ENCODE measurements around the gene HYAL3. TPM values are rescaled to one million over a fixed set of nuclear protein-coding genes. Genes with fewer than 3 reads are reported as not detected.

HYAL3 gene
- total and polyA plus RNA-seq, 2 of the 13 experiments (the other 11 are each of a cell fraction or from before 2014, with no cell fraction given) = 5.5 to 10.4 TPM

GRCh38 chr3:50337175-50337861 is 38.1 kb upstream of the HYAL3 start (continued):
- TF ChIP-seq ZNF17 (CRISPR knock-in tag; IDR thresholded peaks at IDR 0.05) (no peak), FOSL1 (CRISPR knock-in tag; IDR thresholded peaks at IDR 0.05; ENCODE audit: borderline replicate concordance) (no peak), ZBTB10 (CRISPR knock-in tag; IDR thresholded peaks at IDR 0.05; ENCODE audit: borderline replicate concordance) (peak; percentile 62; the same call in 1 of the 2 replicates), SMAD9 (CRISPR knock-in tag; IDR thresholded peaks at IDR 0.05) (no peak; the same call in none of the 2 replicates), PRDM10 (CRISPR knock-in tag; IDR thresholded peaks at IDR 0.05; ENCODE audit: low read depth) (peak; percentile 56), CREM (IDR thresholded peaks at IDR 0.05) (peak; percentile 32; the same call in 1 of the 2 replicates), CREM (CRISPR knock-in tag; IDR thresholded peaks at IDR 0.05) (no peak), ZNF768 (CRISPR knock-in tag; IDR thresholded peaks at IDR 0.05) (no peak; the same call in 1 of the 2 replicates), DDIT3 (CRISPR knock-in tag; IDR thresholded peaks at IDR 0.05) (no peak), ZNF839 (CRISPR knock-in tag; IDR thresholded peaks at IDR 0.05; ENCODE audit: borderline replicate concordance) (peak; percentile 39; the same call in 1 of the 2 replicates), ZNF207 (IDR thresholded peaks at IDR 0.05; ENCODE audit: borderline replicate concordance) (no peak), HOXA7 (CRISPR knock-in tag; IDR thresholded peaks at IDR 0.05) (peak; percentile 86; the same call in 1 of the 2 replicates), YEATS4 (CRISPR knock-in tag; IDR thresholded peaks at IDR 0.05; ENCODE audit: borderline replicate concordance) (peak; percentile 97), YEATS2 (CRISPR knock-in tag; IDR thresholded peaks at IDR 0.05; ENCODE audit: borderline replicate concordance) (peak; percentile 64; the same call in 1 of the 2 replicates), ETV5 (CRISPR knock-in tag; IDR thresholded peaks at IDR 0.05; ENCODE audit: borderline replicate concordance) (no peak), ZNF780A (CRISPR knock-in tag; IDR thresholded peaks at IDR 0.05) (peak; percentile 92), BCL6 (CRISPR knock-in tag; IDR thresholded peaks at IDR 0.05) (peak; percentile 37; the same call in 1 of the 2 replicates), ATF6 (CRISPR knock-in tag; conservative IDR thresholded peaks at IDR 0.05) (no peak), ZBTB7B (CRISPR knock-in tag; IDR thresholded peaks at IDR 0.05) (no peak)
